GM19043 (cell line): ENCODE data around the gene ATP5MK.
"Not testable (repeated sequence)": the region's sequence is repeated elsewhere in the genome, so short reads cannot be mapped to it uniquely, and the experiment has no call there.

Experiments used
- ATAC-seq: cut with Tn5 transposase; IDR thresholded peaks from one replicate; pipeline ENCODE4 v1.9.1; 2021; ENCODE audit warnings: low read depth; ENCODE audit not compliant: unreplicated experiment

ATP5MK gene, protein sequence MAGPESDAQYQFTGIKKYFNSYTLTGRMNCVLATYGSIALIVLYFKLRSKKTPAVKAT

DNA sequence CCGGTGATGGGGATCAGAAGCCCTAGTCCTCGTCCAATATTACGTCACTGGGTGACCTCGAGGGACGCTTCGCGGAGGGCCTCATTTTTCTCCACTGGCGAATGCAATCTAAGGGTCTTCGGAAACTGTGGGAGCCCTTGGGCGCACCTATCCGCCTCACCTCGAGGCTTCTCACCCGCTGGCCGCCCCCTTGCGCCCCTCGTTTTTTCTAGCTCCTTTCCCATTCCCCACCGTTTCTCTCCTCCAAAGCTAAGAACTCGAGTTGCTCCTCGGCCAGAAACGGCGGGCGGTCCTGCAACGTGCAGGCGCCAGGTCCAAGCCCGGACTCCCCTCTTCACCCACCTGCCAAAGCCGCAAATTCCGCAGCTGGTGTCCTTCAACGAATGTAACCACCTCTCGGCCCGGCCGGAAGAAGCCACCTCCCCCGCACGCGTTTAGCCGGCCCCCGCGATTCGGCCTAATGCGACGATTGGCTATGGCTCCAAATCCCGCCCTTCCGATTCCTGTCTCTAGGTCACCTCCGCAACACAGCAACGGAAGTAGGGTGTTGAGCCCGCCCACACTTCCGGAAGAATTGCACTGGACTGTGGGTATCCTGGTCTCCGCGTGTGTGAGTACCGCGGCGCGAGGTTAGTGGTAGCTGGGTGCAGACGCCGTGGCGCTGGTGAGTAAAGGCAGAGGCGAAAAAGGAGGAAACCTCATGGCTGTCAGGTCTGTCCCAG, at the start of gene ATP5MK, which contains the start of gene PDCD11:
ATP5MK (minus strand) TSS at position 409 of the 722 bp plus-strand sequence. CDS start 4,018 bp downstream, outside the sequence.
PDCD11 (plus strand) TSS at position 560 of the 722 bp plus-strand sequence. CDS start 1,801 bp downstream, outside the sequence.
- peak; percentile 99 for ATAC-seq

DNA sequence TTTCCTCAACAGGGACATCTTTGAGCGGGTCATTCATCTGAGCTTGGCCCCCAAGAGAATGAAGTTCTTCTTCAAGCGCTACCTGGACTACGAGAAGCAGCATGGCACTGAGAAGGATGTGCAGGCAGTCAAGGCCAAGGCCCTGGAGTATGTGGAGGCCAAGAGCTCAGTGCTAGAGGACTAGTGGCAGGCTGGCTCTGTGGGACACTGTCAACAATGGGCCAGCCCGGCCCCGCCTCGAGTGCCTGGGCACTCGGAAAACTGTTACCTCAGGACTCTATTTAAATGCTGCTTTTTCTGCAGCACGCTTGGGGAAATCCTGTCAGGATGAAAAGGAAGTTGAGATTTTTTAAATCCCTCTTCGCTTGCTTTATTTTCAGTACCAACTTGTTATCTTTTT, 49.1 kb upstream of the ATP5MK start:
- ATAC-seq: no peak

DNA sequence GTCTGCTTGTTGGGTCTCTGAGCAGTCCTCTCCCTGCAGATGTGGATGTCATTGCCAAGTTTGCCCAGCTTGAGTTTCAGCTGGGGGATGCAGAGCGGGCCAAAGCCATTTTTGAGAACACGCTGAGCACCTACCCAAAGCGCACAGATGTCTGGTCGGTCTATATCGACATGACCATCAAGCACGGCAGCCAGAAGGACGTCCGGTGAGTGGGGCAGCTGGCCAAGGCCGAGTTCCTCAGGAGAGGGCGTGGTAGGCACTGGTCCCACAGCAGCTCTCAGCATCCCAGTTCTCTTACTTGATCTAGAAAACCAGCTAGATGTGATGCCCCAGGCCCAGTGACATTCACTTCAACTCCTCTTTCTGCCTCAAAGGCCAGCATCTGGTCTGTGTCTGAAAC, 48.2 kb upstream of the ATP5MK start:
- ATAC-seq: no peak

DNA sequence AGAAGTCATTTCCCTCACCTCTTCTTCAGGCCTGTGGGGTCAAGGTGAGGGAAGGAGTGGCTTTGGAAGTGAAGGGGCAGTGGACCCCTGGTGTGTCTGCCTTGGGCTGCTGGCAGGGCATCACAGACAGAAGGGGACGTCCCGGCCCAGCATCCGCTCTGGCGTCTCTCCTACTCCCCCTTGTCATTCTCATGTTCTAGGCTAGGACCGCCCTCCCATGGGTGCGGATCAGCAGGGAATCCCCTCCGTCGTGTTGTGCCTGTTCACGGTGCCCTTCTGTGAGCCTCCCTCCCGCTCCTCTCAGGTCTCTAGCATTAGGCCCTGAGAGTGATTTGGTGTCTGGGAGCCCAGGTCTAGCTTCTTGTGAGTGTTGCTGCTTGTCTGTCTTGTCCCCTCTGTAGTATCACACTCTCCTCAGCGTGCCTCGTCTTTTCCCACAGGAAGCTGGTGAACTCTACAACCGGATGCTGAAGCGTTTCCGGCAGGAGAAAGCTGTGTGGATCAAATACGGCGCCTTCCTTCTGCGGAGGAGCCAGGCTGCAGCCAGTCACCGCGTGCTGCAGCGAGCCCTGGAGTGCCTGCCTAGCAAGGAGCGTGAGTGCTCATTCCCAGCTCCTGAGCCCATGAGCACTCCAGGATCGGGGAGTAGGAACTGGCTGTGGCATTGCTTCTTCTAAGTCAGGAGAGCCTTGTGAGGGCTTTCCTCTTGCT, 47.4 kb upstream of the ATP5MK start:
- no peak for ATAC-seq

DNA sequence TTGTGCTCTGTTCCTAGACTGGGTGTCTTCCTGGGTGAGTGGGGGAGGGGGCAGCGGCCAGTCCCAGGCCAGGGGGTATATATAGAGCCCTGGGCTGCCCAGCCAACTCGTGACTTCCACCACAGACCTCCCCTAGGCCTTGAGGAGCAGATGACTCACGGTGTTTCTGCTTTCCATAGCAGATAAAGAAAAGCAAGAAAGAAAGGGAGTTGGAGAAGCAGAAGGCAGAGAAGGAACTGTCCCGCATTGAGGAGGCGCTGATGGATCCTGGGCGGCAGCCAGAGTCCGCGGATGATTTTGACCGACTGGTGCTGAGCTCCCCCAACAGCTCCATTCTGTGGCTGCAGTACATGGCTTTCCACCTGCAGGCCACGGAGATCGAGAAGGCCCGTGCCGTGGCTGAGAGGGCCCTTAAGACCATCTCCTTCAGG, 45.8 kb upstream of the ATP5MK start:
- no peak for ATAC-seq

DNA sequence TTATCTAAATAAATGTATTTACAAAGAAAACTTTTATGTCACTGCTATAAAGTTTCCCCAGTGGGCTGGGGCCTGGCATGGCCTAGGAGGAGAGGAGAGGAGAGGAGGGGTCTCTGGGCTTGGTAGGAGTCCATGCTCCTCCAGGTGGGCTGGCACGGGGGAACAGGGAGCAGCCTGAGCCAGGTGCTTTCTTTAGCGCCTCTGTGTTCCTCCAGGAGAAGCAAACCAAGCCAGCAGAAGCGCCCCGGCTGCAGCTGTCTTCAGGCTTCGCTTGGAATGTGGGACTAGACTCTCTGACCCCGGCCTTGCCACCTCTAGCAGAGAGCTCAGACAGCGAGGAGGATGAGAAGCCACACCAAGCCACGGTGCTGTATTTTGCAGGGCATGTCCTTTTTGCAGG, 45.3 kb upstream of the ATP5MK start:
- no peak for ATAC-seq

DNA sequence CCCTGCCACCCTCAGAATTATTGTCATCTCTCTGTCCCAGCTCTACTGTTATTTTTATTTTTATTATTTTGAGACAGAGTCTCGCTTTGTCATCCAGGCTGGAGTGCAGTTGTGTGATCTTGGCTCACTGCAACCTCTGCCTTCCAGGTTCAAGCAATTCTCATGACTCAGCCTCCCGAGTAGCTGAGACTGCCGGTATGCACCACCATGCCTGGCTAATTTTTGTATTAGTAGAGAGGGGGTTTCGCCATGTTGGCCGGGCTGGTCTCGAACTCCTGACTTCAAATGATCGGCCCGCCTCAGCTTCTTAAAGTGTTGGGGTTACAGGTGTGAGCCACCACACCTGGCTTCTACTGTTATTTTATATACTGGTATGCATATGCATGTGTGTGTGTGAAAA, 44.9 kb upstream of the ATP5MK start:
- no peak for ATAC-seq

DNA sequence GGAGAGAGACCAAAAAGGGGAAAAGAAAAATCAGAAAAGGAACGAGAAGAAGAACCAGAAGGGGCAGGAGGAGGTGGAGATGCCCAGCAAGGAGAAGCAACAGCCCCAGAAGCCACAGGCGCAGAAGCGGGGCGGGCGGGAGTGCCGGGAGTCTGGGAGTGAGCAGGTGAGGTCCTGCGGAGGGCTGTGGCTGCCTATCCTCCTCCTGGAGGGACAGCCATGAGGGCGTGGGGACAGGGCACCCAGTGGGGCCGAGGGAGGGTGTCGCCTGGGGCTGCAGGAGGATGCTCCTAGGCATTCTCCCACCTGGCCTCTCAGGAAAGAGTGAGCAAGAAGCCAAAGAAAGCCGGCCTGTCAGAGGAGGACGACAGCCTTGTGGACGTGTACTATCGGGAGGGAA, 44.1 kb upstream of the ATP5MK start:
- ATAC-seq: no peak

DNA sequence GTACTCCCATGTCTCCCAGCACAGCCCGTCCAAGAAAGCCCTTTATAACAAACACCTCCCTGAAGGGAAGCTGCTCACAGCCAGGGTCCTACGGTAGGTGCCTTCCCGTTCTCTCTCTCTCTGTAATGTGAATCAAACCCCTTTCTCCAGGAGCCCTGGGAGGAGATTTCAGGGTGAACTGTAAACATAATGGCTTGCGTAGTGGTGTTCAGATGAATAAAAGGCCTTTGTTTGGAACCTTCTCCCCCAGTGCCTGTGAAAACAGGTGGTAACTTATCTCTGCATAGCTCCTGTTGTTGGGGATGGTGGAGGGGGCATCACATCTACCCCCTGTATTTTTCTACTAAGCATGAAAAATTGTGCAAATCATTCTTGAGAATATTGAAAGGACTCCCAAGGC, 43.5 kb upstream of the ATP5MK start:
- no peak for ATAC-seq

DNA sequence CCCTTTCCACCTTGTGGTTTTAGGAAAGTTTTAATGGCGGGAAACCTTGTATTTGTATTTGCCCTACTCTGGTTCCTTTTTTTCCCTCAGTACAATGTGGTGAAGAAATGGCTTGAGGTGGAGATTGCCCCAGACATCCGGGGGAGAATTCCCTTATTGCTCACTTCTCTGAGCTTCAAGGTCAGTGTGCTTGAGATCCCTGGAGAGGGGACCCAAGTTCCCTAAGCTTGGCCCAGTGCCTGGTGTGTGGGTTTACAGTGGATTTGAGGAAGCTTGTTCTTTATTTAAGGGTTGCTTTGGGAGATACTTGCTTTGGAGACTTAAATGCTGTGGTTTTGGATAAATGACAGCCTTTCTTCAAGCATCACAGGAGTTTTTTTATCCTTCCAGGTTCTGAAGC, 37.6 kb upstream of the ATP5MK start:
- no peak for ATAC-seq

DNA sequence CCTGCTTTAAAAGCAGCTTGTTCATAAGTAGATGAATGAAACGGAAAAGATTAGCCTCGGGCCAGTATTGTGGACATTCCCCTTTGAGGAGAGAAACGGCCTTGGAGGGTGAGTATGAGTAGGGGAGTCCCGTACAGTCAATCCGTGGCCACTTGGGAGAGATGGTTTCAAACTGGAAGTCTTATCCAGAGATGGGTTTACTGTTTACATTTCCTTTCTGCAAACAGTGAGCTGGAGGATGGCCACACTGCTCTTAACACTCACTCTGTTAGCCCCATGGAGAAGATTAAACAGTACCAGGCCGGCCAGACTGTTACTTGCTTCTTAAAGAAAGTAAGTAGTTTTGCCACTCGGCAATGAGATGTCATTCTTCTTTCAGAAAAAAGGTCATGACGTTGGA, 35.6 kb upstream of the ATP5MK start:
- ATAC-seq: no peak

DNA sequence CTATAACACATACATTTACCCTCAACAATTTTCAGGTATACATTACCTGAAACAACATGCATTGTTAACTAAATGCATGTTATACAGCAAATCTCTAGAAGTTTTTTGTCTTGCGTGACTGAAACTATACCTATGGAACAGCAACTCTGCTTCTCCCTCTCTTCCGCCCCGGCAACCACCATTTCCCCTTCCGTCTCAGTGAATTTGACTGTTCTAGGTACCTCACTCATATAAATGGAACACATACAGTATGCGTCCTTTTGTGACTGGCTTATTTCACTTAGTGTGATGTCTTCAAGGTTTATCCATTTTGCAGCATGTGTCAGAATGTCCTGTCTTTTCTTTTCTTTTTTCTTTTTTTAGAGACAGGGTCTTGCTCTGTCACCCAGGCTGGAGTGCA, 33.4 kb upstream of the ATP5MK start:
- ATAC-seq: no peak

DNA sequence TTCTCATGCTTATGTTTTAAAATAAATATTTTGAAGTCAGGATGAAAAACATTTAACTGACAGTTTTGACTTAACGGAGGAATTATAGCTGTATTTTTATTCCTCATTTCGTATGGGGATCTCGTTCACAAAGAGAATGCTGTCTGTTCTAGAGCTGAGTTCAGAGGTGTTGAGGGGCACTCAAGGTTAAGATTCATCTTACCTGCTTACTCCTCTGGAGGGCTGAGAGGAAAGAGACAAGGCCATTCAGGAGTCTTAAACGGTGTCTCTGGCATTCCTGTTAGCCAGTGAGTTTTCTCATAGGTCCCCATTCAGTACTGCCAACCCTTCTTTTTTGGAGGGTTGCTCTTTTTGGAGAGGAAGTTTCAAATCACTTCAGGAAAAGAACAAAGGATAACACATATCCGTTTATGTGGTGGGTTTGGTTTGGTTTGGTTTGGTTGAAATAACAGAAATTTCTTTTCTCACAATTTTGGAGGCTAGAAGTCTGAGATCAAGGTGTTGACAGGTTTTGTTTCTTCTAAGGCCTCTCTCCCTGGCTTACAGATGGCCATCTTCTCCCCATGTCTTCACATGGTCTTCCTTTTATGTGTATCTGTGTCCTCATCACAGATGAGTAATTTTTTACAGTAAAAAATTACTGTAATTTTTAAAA, 32.8 kb upstream of the ATP5MK start:
- ATAC-seq: no peak

DNA sequence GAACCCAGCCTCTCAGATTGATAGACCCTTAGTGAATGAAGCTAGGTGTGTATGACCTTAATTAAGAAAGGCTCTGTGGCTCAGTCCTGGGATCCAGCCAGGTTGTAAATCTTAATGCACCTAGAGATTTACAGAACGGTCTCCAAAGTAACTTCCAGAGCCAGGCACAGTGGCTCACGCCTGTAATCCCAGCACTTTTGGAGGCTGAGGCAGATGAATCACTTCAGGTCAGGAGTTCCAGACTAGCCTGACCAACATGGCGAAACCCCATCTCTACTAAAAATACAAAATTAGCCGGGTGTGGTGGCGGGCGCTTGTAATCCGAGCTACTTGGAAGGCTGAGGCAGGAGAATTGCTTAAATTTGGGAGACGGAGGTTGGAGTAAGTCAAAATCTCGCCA, 31.6 kb upstream of the ATP5MK start:
- no peak for ATAC-seq

DNA sequence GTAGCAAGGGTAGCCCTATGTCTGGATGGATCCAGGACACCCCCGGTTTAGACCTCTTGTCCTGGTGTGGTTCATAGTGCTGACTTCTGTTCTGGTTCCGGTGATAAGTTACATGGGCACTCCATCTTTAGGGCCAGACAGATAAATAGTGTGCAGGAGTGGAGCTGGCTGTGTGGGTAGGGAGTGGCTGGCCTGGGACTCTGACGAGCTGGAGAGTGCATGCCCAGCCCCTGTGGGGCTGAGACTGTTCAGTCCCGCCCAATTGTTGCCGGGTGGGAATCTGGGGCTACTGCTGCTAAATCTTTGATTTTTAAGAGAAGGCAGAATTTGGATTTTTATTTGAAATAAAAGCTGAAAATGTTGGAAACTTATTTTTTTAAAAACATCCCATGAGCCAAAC, 27.5 kb upstream of the ATP5MK start:
- ATAC-seq: no peak

DNA sequence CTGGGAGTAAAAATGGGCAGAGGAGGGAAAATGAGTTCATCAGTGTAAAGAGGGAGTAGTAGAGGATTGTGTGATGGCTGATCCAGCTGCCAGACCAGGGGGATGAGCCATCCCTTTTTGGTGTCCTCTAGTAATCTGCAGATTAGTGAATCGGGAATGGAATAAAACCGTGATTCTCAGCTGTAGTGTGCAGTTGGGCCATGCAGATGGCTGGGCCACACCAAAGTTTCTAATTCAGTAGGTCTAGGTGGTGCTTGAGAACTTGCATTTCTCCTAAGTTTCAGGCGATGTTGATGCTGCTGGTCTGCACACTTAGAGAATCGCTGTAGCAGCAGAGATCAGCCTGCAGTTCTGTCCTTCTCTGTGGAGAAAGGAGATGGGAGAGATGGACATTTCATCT, 22.8 kb upstream of the ATP5MK start:
- no peak for ATAC-seq

DNA sequence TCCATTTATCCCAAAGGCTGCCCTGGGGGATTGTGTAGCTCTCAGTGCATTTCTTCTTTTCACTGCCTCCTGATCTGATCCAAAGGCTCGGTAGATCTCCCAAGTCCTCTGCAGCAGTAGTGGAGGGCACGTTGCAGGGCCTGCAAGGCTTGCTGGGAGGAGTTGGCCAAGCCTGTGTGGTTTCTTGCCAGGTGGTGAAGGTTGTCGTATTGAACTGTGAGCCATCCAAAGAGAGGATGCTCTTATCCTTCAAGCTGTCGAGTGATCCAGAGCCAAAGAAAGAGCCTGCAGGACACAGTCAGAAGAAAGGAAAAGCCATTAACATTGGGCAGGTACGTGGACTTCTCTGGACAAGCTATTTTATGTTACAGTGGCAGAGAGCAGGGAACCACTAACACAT, 21.3 kb upstream of the ATP5MK start:
- ATAC-seq: no peak

DNA sequence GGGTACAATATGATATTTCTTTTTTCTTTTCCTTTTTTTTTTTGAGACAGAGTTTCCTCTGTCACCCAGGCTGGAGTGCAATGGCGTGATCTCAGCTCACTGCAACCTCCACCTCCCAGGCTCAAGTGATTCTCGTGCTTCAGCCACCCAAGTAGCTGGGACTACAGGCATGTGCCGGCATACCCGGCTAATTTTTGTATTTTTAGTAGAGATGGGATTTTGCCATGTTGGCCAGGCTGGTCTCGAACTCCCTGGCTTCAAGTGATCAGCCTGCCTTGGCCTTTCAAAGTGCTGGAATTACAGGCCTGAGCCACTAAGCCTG, 20.8 kb upstream of the ATP5MK start:
- ATAC-seq: not testable (repeated sequence)

DNA sequence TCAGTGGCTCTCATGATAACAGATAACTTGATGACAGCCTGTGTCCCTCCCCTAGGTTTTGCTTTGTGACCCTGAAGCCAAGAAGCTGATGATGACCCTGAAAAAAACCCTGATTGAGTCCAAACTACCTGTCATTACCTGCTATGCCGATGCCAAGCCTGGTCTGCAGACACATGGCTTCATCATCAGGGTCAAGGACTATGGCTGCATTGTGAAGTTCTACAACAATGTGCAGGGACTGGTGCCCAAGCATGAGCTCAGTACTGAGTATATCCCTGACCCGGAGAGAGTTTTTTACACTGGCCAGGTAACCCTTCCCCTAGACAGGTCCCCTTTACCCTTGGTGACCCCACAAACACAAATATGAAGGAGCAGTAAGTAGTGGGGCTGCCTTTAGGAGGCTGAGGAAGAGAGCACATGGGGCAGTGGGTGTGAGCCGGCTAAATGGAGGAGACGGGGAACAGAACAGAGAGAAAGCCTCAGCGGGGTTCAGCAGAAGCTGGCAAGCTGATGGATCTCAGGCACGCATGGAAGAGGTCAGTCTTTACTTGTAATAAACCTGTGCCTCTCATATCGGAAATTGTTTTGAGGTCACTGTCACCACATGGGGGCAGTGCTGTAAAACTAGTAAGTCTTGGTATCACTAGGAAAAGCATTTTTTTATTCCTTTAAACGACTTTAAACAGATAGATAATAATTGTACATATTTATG, 20.3 kb upstream of the ATP5MK start:
- no peak for ATAC-seq

DNA sequence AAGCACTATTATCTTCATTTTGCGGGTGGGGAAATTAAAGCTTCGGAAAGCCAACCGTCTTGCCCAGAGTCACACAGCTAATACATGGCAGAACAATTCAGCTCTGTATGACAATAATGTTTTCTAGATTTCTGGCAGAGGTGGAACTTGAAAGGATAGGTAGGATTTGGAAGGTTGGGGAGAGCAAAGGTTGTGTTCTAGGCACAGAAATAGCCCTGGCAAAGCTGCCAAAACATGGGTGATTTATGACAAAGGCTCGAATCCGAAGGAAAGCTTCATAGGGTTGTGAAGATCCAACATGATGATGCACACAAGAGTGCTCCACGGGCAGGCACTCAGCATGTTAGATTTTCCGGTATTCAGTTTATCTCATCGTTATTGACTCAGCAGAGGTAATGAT, 19.3 kb upstream of the ATP5MK start:
- ATAC-seq: no peak

DNA sequence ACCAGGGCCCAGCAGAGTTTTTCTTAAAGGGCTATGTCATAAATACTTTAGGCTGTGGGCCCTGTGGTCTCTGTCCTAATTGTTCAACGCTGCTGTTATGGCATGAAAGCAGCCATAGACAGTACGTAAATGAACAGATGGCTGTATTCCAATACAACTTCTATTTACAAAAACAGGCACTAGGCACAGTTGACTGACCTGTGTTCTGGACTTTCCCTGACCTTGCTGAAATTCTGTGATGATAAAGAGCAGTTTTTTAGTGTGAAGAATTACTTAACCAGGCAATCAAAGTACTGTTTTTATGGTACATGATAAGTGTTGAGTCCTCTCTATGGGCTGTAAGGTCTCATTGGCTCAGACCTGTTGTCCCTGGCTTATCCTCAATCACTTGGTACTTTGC, 17.3 kb upstream of the ATP5MK start:
- ATAC-seq: no peak
